Motor neuron (in vitro differentiated cells): ENCODE data around the gene PWP2. TPM values are rescaled to one million over a fixed set of nuclear protein-coding genes. Genes with fewer than 3 reads are reported as not detected.
"Not testable (repeated sequence)": the region's sequence is repeated elsewhere in the genome, so short reads cannot be mapped to it uniquely, and the experiment has no call there.

Source experiments
- ATAC-seq, 8 experiments: fragments of 200-7000 bp; cut with Tn5 transposase; replicated peaks in 6 of 8; 2 replicates each; pipeline ENCODE4 v1.8.0; 2021; ENCODE audit warnings: mild to moderate bottlenecking in 8 of 8, moderate library complexity in 8 of 8
- H3K27ac ChIP-seq, 2 donors: fragments of 250-450 bp; sonication (Bioruptor Pico); 2 replicates each; pipeline ENCODE4 v1.9.0; 2021; ENCODE audit warnings: antibody characterized with exemption in 2 of 2, mild to moderate bottlenecking in 2 of 2, moderate library complexity in 1 of 2
- H3K4me1 ChIP-seq, 2 donors: fragments of 250-450 bp; sonication (Bioruptor Pico); replicated peaks in 1 of 2; 2 replicates each; pipeline ENCODE4 v1.6.1; 2021; ENCODE audit warnings: antibody characterized with exemption in 2 of 2, mild to moderate bottlenecking in 2 of 2, moderate library complexity in 1 of 2
- H3K4me3 ChIP-seq, 5 donors: fragments of 250-450 bp; sonication (Bioruptor Pico); 2 replicates each; pipeline ENCODE4 v1.9.0; 2021; ENCODE audit warnings: antibody characterized with exemption in 5 of 5, mild to moderate bottlenecking in 5 of 5, moderate library complexity in 4 of 5
- WGBS, 10 experiments: fragments of 450-650 bp; shearing (Covaris generic); methylation state at CpG; one replicate each; pipeline ENCODE4 v1.0.0; 2022; 5-methylcytosine and 5-hydroxymethylcytosine counted together
- in situ Hi-C, 9 experiments: fragments of 400-800 bp; cut with MboI; loops; one replicate each; pipeline ENCODE4 v1.15.0; 2021; ENCODE audit warnings: low sequenced_read_pairs in 9 of 9, low pct_unique_long_range_greater_than_20kb in 2 of 9; ENCODE audit not compliant: unreplicated experiment in 9 of 9
- total RNA-seq, 8 experiments: library from RNA; unstranded; fragments of 300-600 nt; gene quantifications; 2 replicates each; pipeline versions ENCODE4 v1.2.3 to v1.2.4, GENCODE V29; 2022

The PWP2 gene
- total RNA-seq, 8 experiments from 2014 or later, result 0.81 to 22.4 (median 10.8) TPM

- in situ Hi-C loops, H3K27ac ChIP-seq, H3K4me1 ChIP-seq, H3K4me3 ChIP-seq: not testable (repeated sequence)
- peak in 6 of 8 experiments; percentile 38 to 79 (median 76) for ATAC-seq
- WGBS, 10 experiments, result no CpG with 5 or more reads among the region's 21 CpGs
Observed at GRCh38 chr21:44153214-44153888, 46.2 kb downstream of the PWP2 start.

- H3K4me1 ChIP-seq, in situ Hi-C loops, H3K27ac ChIP-seq, H3K4me3 ChIP-seq: not testable (repeated sequence)
- WGBS, 10 experiments, result no CpG with 5 or more reads among the region's 17 CpGs
- ATAC-seq, result peak in 1 of 8 experiments; percentile 30
Observed at GRCh38 chr21:44153889-44154228, 46.7 kb downstream of the PWP2 start.

DNA sequence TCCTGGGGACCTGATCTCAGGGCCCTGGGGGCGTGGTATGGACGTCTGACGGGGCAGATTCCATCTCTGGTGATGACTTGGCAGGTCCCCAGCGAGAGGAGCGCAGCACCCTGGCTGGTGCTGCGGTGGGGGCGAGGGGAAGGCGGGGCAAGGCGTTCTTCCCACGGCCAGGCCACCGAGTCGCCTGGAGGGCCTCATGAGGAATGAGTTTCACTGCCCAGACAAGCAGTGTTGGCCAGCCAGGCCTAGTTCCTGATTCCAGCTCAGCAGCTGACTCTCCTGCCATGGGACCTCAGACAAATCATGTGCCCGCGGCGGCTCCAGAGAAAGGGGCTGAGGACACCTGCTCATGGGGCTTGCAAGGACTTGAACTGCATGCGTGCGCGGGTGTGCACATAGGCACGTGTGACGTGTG lies 47.6 kb downstream of the PWP2 start:
- H3K4me3 ChIP-seq, H3K27ac ChIP-seq, in situ Hi-C loops, H3K4me1 ChIP-seq: not testable (repeated sequence)
- ATAC-seq, result peak; percentile 10 to 76 (median 49)
- WGBS, 10 experiments, result no CpG with 5 or more reads among the region's 20 CpGs

- H3K27ac ChIP-seq, ATAC-seq, H3K4me3 ChIP-seq, in situ Hi-C loops, H3K4me1 ChIP-seq: not testable (repeated sequence)
- no CpG with 5 or more reads among the region's 38 CpGs for WGBS, 10 experiments
Observed at GRCh38 chr21:44155231-44155993, 48.2 kb downstream of the PWP2 start.

- WGBS, 10 experiments, result no CpG with 5 or more reads among the region's 8 CpGs
- H3K27ac ChIP-seq, ATAC-seq, H3K4me3 ChIP-seq, in situ Hi-C loops, H3K4me1 ChIP-seq: not testable (repeated sequence)
Observed at GRCh38 chr21:44155994-44156380, 48.8 kb downstream of the PWP2 start.

- no CpG with 5 or more reads among the region's 28 CpGs for WGBS, 10 experiments
- H3K4me1 ChIP-seq, H3K4me3 ChIP-seq, in situ Hi-C loops, H3K27ac ChIP-seq: not testable (repeated sequence)
- peak in 2 of 8 experiments; percentile 3 to 11 for ATAC-seq
Observed at GRCh38 chr21:44157439-44158081, 50.4 kb downstream of the PWP2 start.

GRCh38 chr21:44158082-44158468 lies 50.9 kb downstream of the PWP2 start:
- in situ Hi-C loops, H3K4me1 ChIP-seq, ATAC-seq, H3K27ac ChIP-seq, H3K4me3 ChIP-seq: not testable (repeated sequence)
- no CpG with 5 or more reads among the region's 7 CpGs for WGBS, 10 experiments

DNA sequence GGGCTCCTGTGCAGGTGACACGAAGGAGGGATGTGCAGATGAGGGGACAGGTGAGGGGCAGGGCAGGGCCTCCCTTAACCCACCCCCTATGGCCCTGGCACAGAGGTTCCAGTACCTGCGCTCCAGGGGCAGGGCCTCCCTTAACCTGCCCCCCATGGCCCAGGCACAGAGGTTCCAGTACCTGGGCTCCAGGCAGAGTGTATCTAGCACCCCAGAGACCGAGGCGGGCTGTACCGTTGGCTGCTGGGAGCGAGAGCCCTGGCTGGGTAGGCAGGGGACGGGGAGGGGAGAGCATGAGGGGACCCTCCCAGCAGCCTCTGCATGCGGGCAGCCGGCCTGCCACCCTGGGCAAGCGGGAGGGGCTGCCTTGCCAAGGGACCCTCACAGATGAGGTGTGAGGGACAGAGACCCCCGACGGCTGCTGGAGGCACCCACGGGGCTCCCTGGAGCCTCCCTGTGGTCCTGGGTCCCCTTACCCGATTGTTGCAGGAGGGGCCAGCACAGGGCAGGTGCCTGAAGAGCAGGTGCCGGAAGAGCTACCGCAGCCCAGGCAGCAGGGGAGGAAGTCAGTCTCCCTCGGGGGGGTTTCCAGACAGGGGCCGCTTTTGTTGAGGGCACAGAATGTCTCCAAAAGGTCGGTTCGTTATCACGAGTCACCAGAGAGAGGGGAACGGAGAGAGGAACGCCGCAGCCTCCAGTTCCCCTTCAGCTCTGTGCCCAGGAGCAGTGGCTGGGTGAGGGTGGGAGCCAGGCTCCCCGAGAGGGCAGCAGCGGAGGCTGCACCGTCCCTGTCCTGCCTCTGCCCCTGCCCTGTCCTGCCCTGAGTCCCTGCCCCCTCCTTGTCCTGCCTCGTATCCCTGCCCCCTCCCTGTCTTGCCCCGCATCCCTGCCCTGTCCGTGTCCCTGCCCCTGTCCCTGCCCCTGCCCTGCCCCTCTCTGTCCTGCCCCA lies 52.4 kb downstream of the PWP2 start:
- ATAC-seq, result peak in 1 of 8 experiments; percentile 6
- in situ Hi-C loops, H3K4me3 ChIP-seq, H3K27ac ChIP-seq, H3K4me1 ChIP-seq: not testable (repeated sequence)
- WGBS, 10 experiments, result no CpG with 5 or more reads among the region's 30 CpGs

DNA sequence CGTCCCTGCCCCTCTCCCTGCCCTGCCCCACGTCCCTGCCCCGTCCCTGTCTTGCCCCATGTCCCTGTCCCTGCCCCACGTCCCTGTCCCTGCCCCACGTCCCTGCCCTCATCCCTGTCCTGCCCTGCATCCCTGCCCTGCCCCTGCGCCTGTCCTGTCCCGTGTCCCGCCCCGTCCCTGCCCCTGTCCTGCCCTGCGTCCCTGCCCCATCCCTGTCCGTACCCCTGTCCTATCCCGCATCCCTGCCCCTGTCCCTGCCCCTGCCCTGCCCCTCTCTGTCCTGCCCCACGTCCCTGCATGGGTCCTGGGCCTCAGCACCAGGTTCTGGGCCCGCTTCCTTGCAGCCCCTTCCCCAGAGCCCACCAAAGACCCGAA lies 53.1 kb downstream of the PWP2 start:
- H3K4me1 ChIP-seq, H3K4me3 ChIP-seq, H3K27ac ChIP-seq, in situ Hi-C loops: not testable (repeated sequence)
- ATAC-seq, result peak in 2 of 8 experiments; percentile 5 to 15
- no CpG with 5 or more reads among the region's 15 CpGs for WGBS, 10 experiments

DNA sequence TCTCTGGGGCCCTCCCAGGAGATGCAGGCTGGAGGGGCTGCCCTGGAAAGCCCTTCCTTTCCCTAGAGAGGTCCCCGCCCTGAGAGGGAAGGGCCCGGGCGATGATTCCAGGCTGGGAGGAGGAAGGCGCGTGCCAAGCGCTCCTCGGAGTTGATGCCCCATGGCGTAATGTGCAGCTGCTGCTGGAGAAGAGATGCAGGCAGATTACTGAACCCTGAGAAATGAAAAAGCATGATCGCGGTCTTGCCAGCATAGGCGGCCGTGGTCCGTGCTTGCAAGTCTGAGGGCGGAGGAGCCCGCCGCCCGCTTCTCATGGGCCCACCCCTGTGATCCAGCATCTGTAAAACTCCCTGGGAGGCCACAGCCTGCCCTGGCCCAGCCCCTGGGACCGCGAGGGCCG lies 53.6 kb downstream of the PWP2 start:
- H3K4me3 ChIP-seq, H3K4me1 ChIP-seq, in situ Hi-C loops, H3K27ac ChIP-seq: not testable (repeated sequence)
- ATAC-seq, result peak; percentile 13 to 98 (median 50)
- WGBS, 10 experiments, result no CpG with 5 or more reads among the region's 20 CpGs

- ATAC-seq, result not testable (repeated sequence)
- WGBS, 10 experiments, result no CpG with 5 or more reads among the region's 13 CpGs
Observed at GRCh38 chr21:44163167-44163653, 56.0 kb downstream of the PWP2 start.

DNA sequence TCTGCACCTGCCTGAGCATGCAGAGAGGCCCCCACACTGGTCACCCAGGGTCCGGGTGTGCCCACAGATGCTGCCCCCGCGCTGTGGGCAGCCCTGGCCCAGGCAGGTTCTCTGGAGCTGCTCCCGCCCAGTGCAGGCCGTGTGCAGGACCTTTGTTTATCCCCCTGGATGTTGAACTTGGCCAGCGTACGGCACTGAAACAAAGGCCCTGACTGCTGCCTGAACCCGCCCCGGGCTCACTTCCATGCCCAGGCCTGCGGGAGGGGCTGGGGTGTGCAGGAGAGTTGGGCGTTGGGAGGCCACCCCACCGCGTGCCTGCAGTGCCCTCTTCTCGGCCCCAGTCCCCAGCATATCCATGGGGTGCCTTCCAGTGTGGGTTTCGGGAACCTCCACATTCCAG lies 58.7 kb downstream of the PWP2 start:
- in situ Hi-C loops, H3K27ac ChIP-seq, H3K4me3 ChIP-seq, H3K4me1 ChIP-seq: not testable (repeated sequence)
- ATAC-seq, result peak in 1 of 8 experiments; percentile 59
- WGBS, 10 experiments, result no CpG with 5 or more reads among the region's 15 CpGs

More at GRCh38 chr21:44163167-44163653, 56.0 kb downstream of the PWP2 start:
- H3K27ac ChIP-seq, H3K4me1 ChIP-seq, in situ Hi-C loops, H3K4me3 ChIP-seq: not testable (repeated sequence)

- H3K4me3 ChIP-seq, ATAC-seq, H3K4me1 ChIP-seq, in situ Hi-C loops, H3K27ac ChIP-seq: not testable (repeated sequence)
- no CpG with 5 or more reads among the region's 11 CpGs for WGBS, 10 experiments
Observed at GRCh38 chr21:44167527-44167926, 60.3 kb downstream of the PWP2 start.
